Liver (tissue), 9 donors: Measurements from ENCODE around the gene CIDEA. TPM values are rescaled to one million over a fixed set of nuclear protein-coding genes. Genes with fewer than 3 reads are reported as not detected.

ENCODE experiments used
- DNase-seq: peaks from one replicate; pipeline ENCODE4 v3.0.0-alpha.2; 2017; ENCODE audit warnings: low spot score
- H3K27ac ChIP-seq, 2 donors: one replicate each; pipeline ENCODE4 v1.7.0; 2013; ENCODE audit warnings: inconsistent platforms in 2 of 2, low read length in 2 of 2, control low read depth in 1 of 2, low read depth in 1 of 2, mild to moderate bottlenecking in 1 of 2
- H3K27me3 ChIP-seq, 4 donors: one replicate each; pipeline versions ENCODE4 v1.6.1 to v1.7.0; 2013; ENCODE audit warnings: low read length in 3 of 4, inconsistent platforms in 1 of 4, mild to moderate bottlenecking in 1 of 4, moderate library complexity in 1 of 4; ENCODE audit not compliant: control insufficient read depth in 4 of 4, insufficient read depth in 4 of 4
- H3K36me3 ChIP-seq, 4 donors: one replicate each; pipeline versions ENCODE4 v1.6.1 to v1.7.0; 2013; ENCODE audit warnings: low read length in 3 of 4, mild to moderate bottlenecking in 3 of 4, low read depth in 1 of 4, moderate library complexity in 1 of 4; ENCODE audit not compliant: control insufficient read depth in 4 of 4, insufficient read depth in 3 of 4
- H3K4me1 ChIP-seq, 4 donors: one replicate each; pipeline versions ENCODE4 v1.6.1 to v1.7.0; 2013; ENCODE audit warnings: low read length in 3 of 4, mild to moderate bottlenecking in 3 of 4, moderate library complexity in 1 of 4; ENCODE audit not compliant: control insufficient read depth in 4 of 4, insufficient read depth in 4 of 4
- H3K4me3 ChIP-seq, 3 donors: one replicate each; pipeline versions ENCODE4 v1.6.1 to v1.7.0; 2013; ENCODE audit warnings: low read length in 3 of 3, control low read depth in 1 of 3, low read depth in 1 of 3, mild to moderate bottlenecking in 1 of 3
- H3K9ac ChIP-seq, 2 donors: one replicate each; pipeline ENCODE4 v1.7.0; 2013; ENCODE audit warnings: low read length in 2 of 2, mild to moderate bottlenecking in 2 of 2, moderate library complexity in 2 of 2, control low read depth in 1 of 2, low read depth in 1 of 2
- H3K9me3 ChIP-seq, 4 donors: one replicate each; pipeline versions ENCODE4 v1.6.1 to v1.7.0; 2013; ENCODE audit warnings: low read length in 3 of 4; ENCODE audit not compliant: control insufficient read depth in 4 of 4
- EGR1 ChIP-seq, 2 donors: IDR thresholded peaks; 2 replicates each; pipeline ENCODE4 v1.6.1; 2016 to 2018; ENCODE audit warnings: antibody characterized with exemption in 2 of 2, low read depth in 2 of 2
- FOXA1 ChIP-seq: IDR thresholded peaks from 2 replicates; pipeline ENCODE4 v1.6.1; 2016; ENCODE audit warnings: antibody characterized with exemption
- FOXA2 ChIP-seq: IDR thresholded peaks from 2 replicates; pipeline ENCODE4 v1.6.1; 2016; ENCODE audit warnings: antibody characterized with exemption
- GABPA ChIP-seq, 2 donors: IDR thresholded peaks in 1 of 2; conservative IDR thresholded peaks in 1 of 2; 2 replicates each; pipeline ENCODE4 v1.6.1; 2016; ENCODE audit warnings: antibody characterized with exemption in 2 of 2, mild to moderate bottlenecking in 1 of 2, moderate library complexity in 1 of 2
- HNF4A ChIP-seq, 2 donors: conservative IDR thresholded peaks; 2 replicates each; pipeline ENCODE4 v1.6.1; 2016; ENCODE audit warnings: antibody characterized with exemption in 2 of 2, mild to moderate bottlenecking in 2 of 2
- HNF4G ChIP-seq: IDR thresholded peaks from 2 replicates; pipeline ENCODE4 v1.6.1; 2016; ENCODE audit warnings: antibody characterized with exemption
- JUND ChIP-seq, 2 donors: IDR thresholded peaks; 2 replicates each; pipeline ENCODE4 v1.6.1; 2016; ENCODE audit warnings: antibody characterized with exemption in 2 of 2
- NR2F2 ChIP-seq: IDR thresholded peaks from 2 replicates; pipeline ENCODE4 v1.6.1; 2016; ENCODE audit warnings: antibody characterized with exemption
- RAD21 ChIP-seq, 2 donors: IDR thresholded peaks; 2 replicates each; pipeline ENCODE4 v1.6.1; 2016; ENCODE audit warnings: antibody characterized with exemption in 2 of 2, mild to moderate bottlenecking in 2 of 2
- RXRA ChIP-seq, 2 donors: IDR thresholded peaks; 2 replicates each; pipeline ENCODE4 v1.6.1; 2017 to 2018; ENCODE audit warnings: antibody characterized with exemption in 2 of 2, mild to moderate bottlenecking in 1 of 2
- SP1 ChIP-seq: IDR thresholded peaks from 2 replicates; pipeline ENCODE4 v1.6.1; 2018; ENCODE audit warnings: antibody characterized with exemption, mild to moderate bottlenecking
- TAF1 ChIP-seq: conservative IDR thresholded peaks from 2 replicates; pipeline ENCODE4 v1.6.1; 2016; ENCODE audit warnings: antibody characterized with exemption, mild to moderate bottlenecking
- YY1 ChIP-seq: IDR thresholded peaks from 2 replicates; pipeline ENCODE4 v1.6.1; 2016; ENCODE audit warnings: antibody characterized with exemption, mild to moderate bottlenecking
- WGBS: extraction: QIAGEN DNeasy Blood & Tissue Kit; methylation state at CpG from one replicate; pipeline ENCODE4 v1.1.7; 2013; 5-methylcytosine and 5-hydroxymethylcytosine counted together
- polyA plus RNA-seq, 2 donors: library from polyadenylated mRNA; stranded (reverse) in 1 of 2; unstranded in 1 of 2; fragments of 200-250 nt in 1 of 2; fragments of >200 nt in 1 of 2; fragmentation: Nextera tagmentation in 1 of 2; extraction: Ambion mirVana in 1 of 2; gene quantifications; one replicate each; pipeline versions ENCODE4 v1.2.1 to v1.2.3, GENCODE V29; 2013 to 2015
- total RNA-seq, 2 donors: library from RNA; depleted of rRNA; stranded (reverse); fragments of >200 nt; gene quantifications; one replicate each; pipeline ENCODE4 v1.2.3, GENCODE V29; 2014
- TF ChIP-seq, protein P1 (sequence below): IDR thresholded peaks from 2 replicates; pipeline ENCODE4 v1.6.1; 2016; ENCODE audit warnings: antibody characterized with exemption
- TF ChIP-seq, protein P2 (sequence below): fragments of 150-350 bp; IDR thresholded peaks from 2 replicates; pipeline ENCODE4 v1.5.1; 2017; ENCODE audit warnings: improper control_type of control experiment, low read depth, low read length; ENCODE audit not compliant: missing input control
- TF ChIP-seq, protein P3 (sequence below): IDR thresholded peaks from 2 replicates; pipeline ENCODE4 v1.6.1; 2016; ENCODE audit warnings: antibody characterized with exemption
- TF ChIP-seq, protein P4 (sequence below): IDR thresholded peaks from 2 replicates; pipeline ENCODE4 v1.6.1; 2016; ENCODE audit warnings: antibody characterized with exemption, mild to moderate bottlenecking
- TF ChIP-seq, protein P5 (sequence below): IDR thresholded peaks from 2 replicates; pipeline ENCODE4 v1.6.1; 2016; ENCODE audit warnings: antibody characterized with exemption
- donor health status: healthy.
- donor health status: healthy.
- donor health status: healthy.
- donor health status: healthy.
- donor health status: healthy.

Gene CIDEA
- total and polyA plus RNA-seq, 4 donors: not detected

DNA sequence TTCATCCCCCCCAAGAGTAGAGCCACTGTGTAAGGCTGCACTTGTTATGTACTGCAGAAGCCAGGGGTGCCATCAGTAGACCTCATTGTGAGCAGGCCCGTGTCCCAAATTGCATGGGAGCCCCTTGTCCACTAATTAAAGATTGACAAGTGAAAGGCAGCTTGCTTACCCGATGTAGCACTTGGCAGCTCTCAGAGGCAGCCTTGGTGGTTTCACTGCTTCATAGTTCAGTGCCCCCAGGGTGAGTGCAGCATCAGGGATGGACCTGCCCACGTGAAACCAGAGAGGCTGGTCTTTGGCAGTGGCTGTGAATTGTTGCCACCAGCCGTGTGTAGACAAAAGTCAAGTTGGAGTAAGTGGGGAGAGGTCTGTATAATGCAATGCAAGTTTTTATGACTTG is 67.2 kb downstream of the CIDEA start:
- no peaks in the 10 kb centered on the region for H3K9me3 ChIP-seq
- no peaks in the 10 kb centered on the region for H3K27me3 ChIP-seq
- no peak overlapping the region for H3K4me3 ChIP-seq
- DNase-seq: no peak
- no peak overlapping the region for H3K9ac ChIP-seq
- H3K27ac ChIP-seq: no peak overlapping the region
- 65% methylated on average over 4 of the region's 4 CpGs for WGBS
- TF ChIP-seq TAF1 (no peak), RAD21 (IDR thresholded peaks at IDR 0.05) (no peak), SP1 (no peak), RXRA (IDR thresholded peaks at IDR 0.05) (no peak), EGR1 (IDR thresholded peaks at IDR 0.05; ENCODE audit: low read depth in 2 of 2) (no peak), GABPA (IDR thresholded peaks at IDR 0.05 in 1 of 2, conservative IDR thresholded peaks at IDR 0.05 in 1 of 2) (no peak), HNF4G (no peak), NR2F2 (no peak), YY1 (no peak), HNF4A (conservative IDR thresholded peaks at IDR 0.05) (no peak), FOXA2 (no peak)
- TF ChIP-seq, protein P1, sequence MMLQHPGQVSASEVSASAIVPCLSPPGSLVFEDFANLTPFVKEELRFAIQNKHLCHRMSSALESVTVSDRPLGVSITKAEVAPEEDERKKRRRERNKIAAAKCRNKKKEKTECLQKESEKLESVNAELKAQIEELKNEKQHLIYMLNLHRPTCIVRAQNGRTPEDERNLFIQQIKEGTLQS: no peak
- TF ChIP-seq, protein P2, sequence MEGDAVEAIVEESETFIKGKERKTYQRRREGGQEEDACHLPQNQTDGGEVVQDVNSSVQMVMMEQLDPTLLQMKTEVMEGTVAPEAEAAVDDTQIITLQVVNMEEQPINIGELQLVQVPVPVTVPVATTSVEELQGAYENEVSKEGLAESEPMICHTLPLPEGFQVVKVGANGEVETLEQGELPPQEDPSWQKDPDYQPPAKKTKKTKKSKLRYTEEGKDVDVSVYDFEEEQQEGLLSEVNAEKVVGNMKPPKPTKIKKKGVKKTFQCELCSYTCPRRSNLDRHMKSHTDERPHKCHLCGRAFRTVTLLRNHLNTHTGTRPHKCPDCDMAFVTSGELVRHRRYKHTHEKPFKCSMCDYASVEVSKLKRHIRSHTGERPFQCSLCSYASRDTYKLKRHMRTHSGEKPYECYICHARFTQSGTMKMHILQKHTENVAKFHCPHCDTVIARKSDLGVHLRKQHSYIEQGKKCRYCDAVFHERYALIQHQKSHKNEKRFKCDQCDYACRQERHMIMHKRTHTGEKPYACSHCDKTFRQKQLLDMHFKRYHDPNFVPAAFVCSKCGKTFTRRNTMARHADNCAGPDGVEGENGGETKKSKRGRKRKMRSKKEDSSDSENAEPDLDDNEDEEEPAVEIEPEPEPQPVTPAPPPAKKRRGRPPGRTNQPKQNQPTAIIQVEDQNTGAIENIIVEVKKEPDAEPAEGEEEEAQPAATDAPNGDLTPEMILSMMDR: no peak
- peaks cover 0 to 3% (median 0%) of the 10 kb centered on the region in 4 donors for H3K4me1 ChIP-seq
- peaks cover 10 to 21% (median 11%) of the 10 kb centered on the region in 4 donors for H3K36me3 ChIP-seq

DNA sequence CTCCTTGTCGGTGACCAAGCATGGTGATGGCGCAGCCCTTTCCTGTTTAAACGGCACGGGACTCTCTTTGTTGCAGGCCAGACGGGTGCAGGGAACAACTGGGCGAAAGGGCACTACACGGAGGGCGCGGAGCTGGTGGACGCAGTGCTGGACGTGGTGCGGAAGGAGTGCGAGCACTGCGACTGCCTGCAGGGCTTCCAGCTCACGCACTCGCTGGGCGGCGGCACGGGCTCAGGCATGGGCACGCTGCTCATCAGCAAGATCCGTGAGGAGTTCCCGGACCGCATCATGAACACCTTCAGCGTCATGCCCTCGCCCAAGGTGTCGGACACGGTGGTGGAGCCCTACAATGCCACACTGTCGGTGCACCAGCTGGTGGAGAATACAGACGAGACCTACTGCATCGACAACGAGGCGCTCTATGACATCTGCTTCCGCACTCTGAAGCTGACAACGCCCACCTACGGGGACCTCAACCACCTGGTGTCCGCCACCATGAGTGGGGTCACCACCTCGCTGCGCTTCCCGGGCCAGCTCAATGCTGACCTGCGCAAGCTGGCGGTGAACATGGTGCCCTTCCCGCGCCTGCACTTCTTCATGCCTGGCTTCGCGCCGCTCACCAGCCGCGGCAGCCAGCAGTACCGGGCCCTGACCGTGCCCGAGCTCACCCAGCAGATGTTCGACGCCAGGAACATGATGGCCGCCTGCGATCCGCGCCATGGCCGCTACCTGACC is 71.0 kb downstream of the CIDEA start:
- 99% methylated on average over 58 of the region's 58 CpGs for WGBS
- Histone ChIP-seq H3K9me3 (no peaks in the 10 kb centered on the region), H3K4me3 (no peak overlapping the region), H3K4me1 (no peaks in the 10 kb centered on the region), H3K36me3 (peaks cover 24 to 50% (median 32%) of the 10 kb centered on the region in 4 donors), H3K9ac (no peak overlapping the region), H3K27ac (no peak overlapping the region), H3K27me3 (no peaks in the 10 kb centered on the region)
- TF ChIP-seq HNF4G (no peak), RAD21 (IDR thresholded peaks at IDR 0.05) (no peak), RXRA (IDR thresholded peaks at IDR 0.05) (no peak), YY1 (no peak), NR2F2 (no peak), SP1 (no peak), GABPA (IDR thresholded peaks at IDR 0.05 in 1 of 2, conservative IDR thresholded peaks at IDR 0.05 in 1 of 2) (no peak), FOXA1 (no peak), JUND (IDR thresholded peaks at IDR 0.05) (no peak), HNF4A (conservative IDR thresholded peaks at IDR 0.05) (no peak), FOXA2 (no peak), EGR1 (IDR thresholded peaks at IDR 0.05; ENCODE audit: low read depth in 2 of 2) (no peak), TAF1 (no peak)
- TF ChIP-seq, protein P3, sequence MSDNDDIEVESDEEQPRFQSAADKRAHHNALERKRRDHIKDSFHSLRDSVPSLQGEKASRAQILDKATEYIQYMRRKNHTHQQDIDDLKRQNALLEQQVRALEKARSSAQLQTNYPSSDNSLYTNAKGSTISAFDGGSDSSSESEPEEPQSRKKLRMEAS: no peak
- TF ChIP-seq, protein P2: no peak
- TF ChIP-seq, protein P4, sequence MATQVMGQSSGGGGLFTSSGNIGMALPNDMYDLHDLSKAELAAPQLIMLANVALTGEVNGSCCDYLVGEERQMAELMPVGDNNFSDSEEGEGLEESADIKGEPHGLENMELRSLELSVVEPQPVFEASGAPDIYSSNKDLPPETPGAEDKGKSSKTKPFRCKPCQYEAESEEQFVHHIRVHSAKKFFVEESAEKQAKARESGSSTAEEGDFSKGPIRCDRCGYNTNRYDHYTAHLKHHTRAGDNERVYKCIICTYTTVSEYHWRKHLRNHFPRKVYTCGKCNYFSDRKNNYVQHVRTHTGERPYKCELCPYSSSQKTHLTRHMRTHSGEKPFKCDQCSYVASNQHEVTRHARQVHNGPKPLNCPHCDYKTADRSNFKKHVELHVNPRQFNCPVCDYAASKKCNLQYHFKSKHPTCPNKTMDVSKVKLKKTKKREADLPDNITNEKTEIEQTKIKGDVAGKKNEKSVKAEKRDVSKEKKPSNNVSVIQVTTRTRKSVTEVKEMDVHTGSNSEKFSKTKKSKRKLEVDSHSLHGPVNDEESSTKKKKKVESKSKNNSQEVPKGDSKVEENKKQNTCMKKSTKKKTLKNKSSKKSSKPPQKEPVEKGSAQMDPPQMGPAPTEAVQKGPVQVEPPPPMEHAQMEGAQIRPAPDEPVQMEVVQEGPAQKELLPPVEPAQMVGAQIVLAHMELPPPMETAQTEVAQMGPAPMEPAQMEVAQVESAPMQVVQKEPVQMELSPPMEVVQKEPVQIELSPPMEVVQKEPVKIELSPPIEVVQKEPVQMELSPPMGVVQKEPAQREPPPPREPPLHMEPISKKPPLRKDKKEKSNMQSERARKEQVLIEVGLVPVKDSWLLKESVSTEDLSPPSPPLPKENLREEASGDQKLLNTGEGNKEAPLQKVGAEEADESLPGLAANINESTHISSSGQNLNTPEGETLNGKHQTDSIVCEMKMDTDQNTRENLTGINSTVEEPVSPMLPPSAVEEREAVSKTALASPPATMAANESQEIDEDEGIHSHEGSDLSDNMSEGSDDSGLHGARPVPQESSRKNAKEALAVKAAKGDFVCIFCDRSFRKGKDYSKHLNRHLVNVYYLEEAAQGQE: no peak
- TF ChIP-seq, protein P1: no peak
- TF ChIP-seq, protein P5, sequence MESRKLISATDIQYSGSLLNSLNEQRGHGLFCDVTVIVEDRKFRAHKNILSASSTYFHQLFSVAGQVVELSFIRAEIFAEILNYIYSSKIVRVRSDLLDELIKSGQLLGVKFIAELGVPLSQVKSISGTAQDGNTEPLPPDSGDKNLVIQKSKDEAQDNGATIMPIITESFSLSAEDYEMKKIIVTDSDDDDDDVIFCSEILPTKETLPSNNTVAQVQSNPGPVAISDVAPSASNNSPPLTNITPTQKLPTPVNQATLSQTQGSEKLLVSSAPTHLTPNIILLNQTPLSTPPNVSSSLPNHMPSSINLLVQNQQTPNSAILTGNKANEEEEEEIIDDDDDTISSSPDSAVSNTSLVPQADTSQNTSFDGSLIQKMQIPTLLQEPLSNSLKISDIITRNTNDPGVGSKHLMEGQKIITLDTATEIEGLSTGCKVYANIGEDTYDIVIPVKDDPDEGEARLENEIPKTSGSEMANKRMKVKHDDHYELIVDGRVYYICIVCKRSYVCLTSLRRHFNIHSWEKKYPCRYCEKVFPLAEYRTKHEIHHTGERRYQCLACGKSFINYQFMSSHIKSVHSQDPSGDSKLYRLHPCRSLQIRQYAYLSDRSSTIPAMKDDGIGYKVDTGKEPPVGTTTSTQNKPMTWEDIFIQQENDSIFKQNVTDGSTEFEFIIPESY: no peak
- no peak for DNase-seq
